HepG2 (cell line): ENCODE results near the gene SCARF1. TPM values are rescaled to one million over a fixed set of nuclear protein-coding genes. Genes with fewer than 3 reads are reported as not detected.

ENCODE experiments used
- HDAC2 ChIP-seq: sonication (generic); formaldehyde crosslinking; IDR thresholded peaks from 2 replicates; pipeline ENCODE4 v1.4.0; 2020; ENCODE audit warnings: missing genetic modification reagents
- HINFP ChIP-seq: sonication (generic); formaldehyde crosslinking; IDR thresholded peaks from 2 replicates; pipeline ENCODE4 v1.4.0; 2020; ENCODE audit warnings: low read depth, mild to moderate bottlenecking, missing genetic modification reagents
- KDM2A ChIP-seq: sonication (generic); formaldehyde crosslinking; IDR thresholded peaks from 2 replicates; pipeline ENCODE4 v1.4.0; 2020; ENCODE audit warnings: low read depth, missing genetic modification reagents, borderline replicate concordance
- MLLT10 ChIP-seq: sonication (generic); formaldehyde crosslinking; IDR thresholded peaks from 2 replicates; pipeline ENCODE4 v1.4.0; 2020; ENCODE audit warnings: missing genetic modification reagents
- NAIF1 ChIP-seq: sonication (generic); formaldehyde crosslinking; IDR thresholded peaks from 2 replicates; pipeline ENCODE4 v1.5.0; 2020; ENCODE audit warnings: mild to moderate bottlenecking, missing genetic modification reagents, borderline replicate concordance
- NFIC ChIP-seq: IDR thresholded peaks from 2 replicates; pipeline ENCODE4 v1.6.1; 2012; ENCODE audit warnings: mild to moderate bottlenecking, low read length, inconsistent platforms
- PATZ1 ChIP-seq: sonication (generic); formaldehyde crosslinking; IDR thresholded peaks from 2 replicates; pipeline ENCODE4 v1.4.0; 2020; ENCODE audit warnings: missing genetic modification reagents
- PHB2 ChIP-seq: fragments of 450-650 bp; IDR thresholded peaks from 2 replicates; pipeline ENCODE4 v1.6.1; 2018; ENCODE audit not compliant: partially characterized antibody
- RFX5 ChIP-seq: IDR thresholded peaks from 2 replicates; pipeline ENCODE4 v1.6.1; 2011; ENCODE audit warnings: low read depth, low read length, improper control_type of control experiment
- RFXANK ChIP-seq: IDR thresholded peaks from 2 replicates; pipeline ENCODE4 v1.6.1; 2016
- SALL1 ChIP-seq: sonication (generic); formaldehyde crosslinking; IDR thresholded peaks from 2 replicates; pipeline ENCODE4 v1.8.0; 2022; ENCODE audit warnings: mild to moderate bottlenecking, missing genetic modification reagents
- SCMH1 ChIP-seq: sonication (generic); formaldehyde crosslinking; IDR thresholded peaks from 2 replicates; pipeline ENCODE4 v1.9.0; 2021; ENCODE audit warnings: missing genetic modification reagents, mild to moderate bottlenecking, borderline replicate concordance
- TAF15 ChIP-seq: fragments of 200-400 bp; formaldehyde crosslinking; IDR thresholded peaks from one replicate; pipeline ENCODE4 v1.6.1; 2018; ENCODE audit warnings: mild to moderate bottlenecking, low read depth, low read length; ENCODE audit not compliant: poor library complexity, severe bottlenecking
- UBTF ChIP-seq: sonication (generic); formaldehyde crosslinking; IDR thresholded peaks from 2 replicates; pipeline ENCODE4 v1.4.0; 2020; ENCODE audit warnings: mild to moderate bottlenecking, missing genetic modification reagents
- ZBTB33 ChIP-seq: sonication (generic); formaldehyde crosslinking; IDR thresholded peaks from 2 replicates; pipeline ENCODE4 v1.4.0; 2020; ENCODE audit warnings: missing genetic modification reagents
- ZNF180 ChIP-seq: sonication (generic); formaldehyde crosslinking; IDR thresholded peaks from 2 replicates; pipeline ENCODE4 v1.4.0; 2020; ENCODE audit warnings: low read depth, missing genetic modification reagents, borderline replicate concordance
- ZNF589 ChIP-seq: sonication (generic); formaldehyde crosslinking; conservative IDR thresholded peaks from 2 replicates; pipeline ENCODE4 v1.8.0; 2022; ENCODE audit warnings: mild to moderate bottlenecking, moderate library complexity, missing genetic modification reagents
- ZNF597 ChIP-seq: sonication (generic); formaldehyde crosslinking; IDR thresholded peaks from 2 replicates; pipeline ENCODE4 v1.5.0; 2020; ENCODE audit warnings: missing genetic modification reagents
- ZNF747 ChIP-seq: sonication (generic); formaldehyde crosslinking; IDR thresholded peaks from 2 replicates; pipeline ENCODE4 v1.8.1; 2023; ENCODE audit warnings: missing genetic modification reagents, mild to moderate bottlenecking, borderline replicate concordance
- ZSCAN22 ChIP-seq: sonication (generic); formaldehyde crosslinking; IDR thresholded peaks from 2 replicates; pipeline ENCODE4 v1.4.0; 2020; ENCODE audit warnings: mild to moderate bottlenecking, missing genetic modification reagents
- polyA plus RNA-seq, 8 experiments: library from polyadenylated mRNA; depleted of rRNA in 3 of 8; stranded (reverse) in 7 of 8; unstranded in 1 of 8; fragments of >200 nt; fragmentation: Illumina TruSeq in 4 of 8; extraction: Trizol in 4 of 8; gene quantifications; 2 replicates each; pipeline versions ENCODE4 v1.2.1 to v1.2.3, GENCODE V29; 2011 to 2016; ENCODE audit warnings: low read depth in 4 of 8, missing spikeins in 1 of 8, mixed read lengths in 1 of 8; ENCODE audit not compliant: insufficient read depth in 1 of 8
- total RNA-seq, 5 experiments: library from RNA; depleted of rRNA; stranded (reverse); fragments of >200 nt; fragmentation: Illumina TruSeq; extraction: Trizol; gene quantifications; 2 replicates each; pipeline ENCODE4 v1.2.3, GENCODE V29; 2016; ENCODE audit warnings: low read depth in 1 of 5

Gene SCARF1
- total and polyA plus RNA-seq, 2 of the 13 experiments (the other 11 are each of a cell fraction or from before 2014, with no cell fraction given), result 0.24 to 0.71 TPM

GRCh38 chr17:1648963-1649843, 3.7 kb upstream of the SCARF1 start (continued):
- TF ChIP-seq TAF15 (no peak), NAIF1 (no peak), SALL1 (CRISPR knock-in tag) (peak; percentile 50; the same call in 1 of the 2 replicates), ZNF747 (CRISPR knock-in tag) (peak; percentile 60; the same call in 1 of the 2 replicates), RFXANK (CRISPR knock-in tag) (0 out of 2 replicates have a peak, but pooled peaks have one; percentile 2), RFX5 (no peak), ZNF589 (peak; percentile 41; the same call in 1 of the 2 replicates), HDAC2 (CRISPR knock-in tag) (no peak; the same call in 1 of the 2 replicates), PHB2 (no peak), ZNF597 (CRISPR knock-in tag) (no peak), PATZ1 (CRISPR knock-in tag) (peak; percentile 48; the same call in 1 of the 2 replicates), MLLT10 (CRISPR knock-in tag) (no peak), NFIC (no peak), UBTF (CRISPR knock-in tag) (peak; percentile 89; the same call in 1 of the 2 replicates), ZNF180 (CRISPR knock-in tag) (no peak), SCMH1 (no peak), ZBTB33 (CRISPR knock-in tag) (peak; percentile 93), KDM2A (CRISPR knock-in tag) (peak; percentile 79; the same call in 1 of the 2 replicates), ZSCAN22 (CRISPR knock-in tag) (0 out of 2 replicates have a peak, but pooled peaks have one; percentile 30), HINFP (CRISPR knock-in tag) (no peak)
